HG02623 (cell line): Measurements from ENCODE around the gene PDE4A.
"Not testable (repeated sequence)": the region's sequence is repeated elsewhere in the genome, so short reads cannot be mapped to it uniquely, and the experiment has no call there.

Experiments used
- ATAC-seq: cut with Tn5 transposase; IDR thresholded peaks from one replicate; pipeline ENCODE4 v1.9.1; 2021; ENCODE audit warnings: moderate library complexity; ENCODE audit not compliant: unreplicated experiment

PDE4A gene

DNA sequence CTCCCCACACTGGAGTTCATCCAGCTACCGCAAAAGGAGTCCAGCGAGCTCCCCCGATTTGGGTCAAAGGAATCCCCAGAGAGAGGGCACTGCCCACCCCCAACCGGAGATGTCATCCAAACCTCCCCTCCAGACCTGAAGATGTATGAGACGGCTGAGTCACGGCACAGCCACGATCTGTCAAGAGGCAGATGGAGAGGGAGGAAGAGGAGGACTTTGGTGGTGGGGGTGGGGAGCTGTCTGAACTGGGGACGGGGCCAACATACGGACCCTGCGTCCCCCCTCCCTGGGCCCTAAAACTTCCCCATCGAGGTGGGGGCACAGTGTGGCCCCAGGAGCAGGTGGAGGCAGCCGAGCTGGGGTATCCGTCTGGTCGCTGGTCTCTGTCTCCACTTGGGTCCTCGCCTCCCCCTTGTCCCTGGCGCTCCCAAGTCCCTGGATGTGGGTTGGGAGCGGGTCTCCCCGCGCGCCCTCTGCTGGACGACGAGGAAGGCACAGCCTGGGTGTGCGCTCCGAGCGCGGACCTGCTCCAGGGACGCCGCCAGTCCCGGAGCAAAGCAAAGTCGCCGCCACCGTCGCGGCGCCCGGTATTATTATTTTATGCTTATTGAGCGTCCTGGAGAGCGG is 3.8 kb downstream of the PDE4A start:
- no peak for ATAC-seq

DNA sequence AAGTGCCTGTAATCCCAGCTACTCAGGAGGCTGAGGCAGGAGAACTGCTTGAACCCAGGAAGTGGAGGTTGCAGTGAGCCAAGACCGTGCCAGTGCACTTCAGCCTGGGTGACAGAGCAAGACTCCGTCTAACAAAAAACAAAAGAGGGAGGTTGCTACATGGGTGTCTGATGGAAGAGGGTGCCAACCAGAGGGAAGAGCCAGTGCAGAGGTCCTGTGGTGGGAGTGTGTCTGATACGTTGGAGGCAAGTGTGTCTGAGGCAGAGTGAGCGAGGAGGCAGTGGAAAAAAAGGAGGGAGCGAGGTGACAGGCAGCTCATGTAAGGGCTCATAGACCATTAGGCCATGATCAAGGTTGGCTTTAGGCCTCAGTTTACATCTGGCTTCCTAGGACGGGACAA is 6.8 kb downstream of the PDE4A start:
- no peak for ATAC-seq

DNA sequence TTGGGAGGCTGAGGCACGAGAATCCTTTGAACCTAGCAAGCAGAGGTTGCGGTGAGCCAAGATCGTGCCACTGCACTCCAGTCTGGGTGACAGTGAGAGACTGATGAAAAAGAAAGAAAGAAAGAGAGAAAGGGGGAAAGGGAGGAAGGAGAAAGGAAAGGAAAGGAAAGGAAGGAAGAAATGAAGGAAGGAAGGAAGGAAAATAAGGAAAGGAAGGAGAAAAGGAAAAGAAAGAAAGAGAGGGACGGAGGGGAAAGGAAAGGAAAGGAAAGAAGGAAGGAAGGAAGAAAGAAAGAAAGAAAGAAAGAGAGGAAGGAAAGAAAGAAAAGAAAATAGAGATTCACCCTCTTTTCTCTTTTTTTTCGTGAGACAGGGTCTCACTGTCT is 8.7 kb downstream of the PDE4A start:
- no peak for ATAC-seq

DNA sequence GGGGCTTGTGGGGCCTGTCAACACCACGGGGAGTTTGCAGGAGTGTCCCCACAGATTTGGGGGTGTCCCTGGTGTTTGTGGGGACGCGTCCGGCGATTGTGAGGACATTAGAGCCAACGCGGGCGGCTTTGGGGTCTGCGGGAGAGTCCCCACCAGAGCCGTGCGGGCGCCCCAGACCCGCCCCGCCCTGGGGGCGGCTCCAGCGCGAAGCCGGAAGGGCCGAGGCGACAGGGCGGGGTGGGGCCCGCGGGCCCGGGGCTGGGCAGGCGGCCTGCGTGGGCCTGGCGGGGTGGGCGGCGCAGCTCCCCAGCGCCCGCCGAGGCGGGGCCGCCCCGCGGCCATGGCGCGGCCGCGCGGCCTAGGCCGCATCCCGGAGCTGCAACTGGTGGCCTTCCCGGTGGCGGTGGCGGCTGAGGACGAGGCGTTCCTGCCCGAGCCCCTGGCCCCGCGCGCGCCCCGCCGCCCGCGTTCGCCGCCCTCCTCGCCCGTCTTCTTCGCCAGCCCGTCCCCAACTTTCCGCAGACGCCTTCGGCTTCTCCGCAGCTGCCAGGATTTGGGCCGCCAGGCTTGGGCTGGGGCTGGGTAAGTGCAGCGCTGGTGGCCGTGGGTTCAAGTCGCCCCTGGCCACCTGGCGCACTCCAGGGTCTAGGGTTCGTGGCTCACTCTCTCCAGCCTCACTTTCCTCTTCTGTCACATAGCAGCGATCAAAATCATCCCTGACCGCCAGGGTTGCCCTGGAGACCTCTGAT is 10.3 kb downstream of the PDE4A start:
- ATAC-seq = no peak

DNA sequence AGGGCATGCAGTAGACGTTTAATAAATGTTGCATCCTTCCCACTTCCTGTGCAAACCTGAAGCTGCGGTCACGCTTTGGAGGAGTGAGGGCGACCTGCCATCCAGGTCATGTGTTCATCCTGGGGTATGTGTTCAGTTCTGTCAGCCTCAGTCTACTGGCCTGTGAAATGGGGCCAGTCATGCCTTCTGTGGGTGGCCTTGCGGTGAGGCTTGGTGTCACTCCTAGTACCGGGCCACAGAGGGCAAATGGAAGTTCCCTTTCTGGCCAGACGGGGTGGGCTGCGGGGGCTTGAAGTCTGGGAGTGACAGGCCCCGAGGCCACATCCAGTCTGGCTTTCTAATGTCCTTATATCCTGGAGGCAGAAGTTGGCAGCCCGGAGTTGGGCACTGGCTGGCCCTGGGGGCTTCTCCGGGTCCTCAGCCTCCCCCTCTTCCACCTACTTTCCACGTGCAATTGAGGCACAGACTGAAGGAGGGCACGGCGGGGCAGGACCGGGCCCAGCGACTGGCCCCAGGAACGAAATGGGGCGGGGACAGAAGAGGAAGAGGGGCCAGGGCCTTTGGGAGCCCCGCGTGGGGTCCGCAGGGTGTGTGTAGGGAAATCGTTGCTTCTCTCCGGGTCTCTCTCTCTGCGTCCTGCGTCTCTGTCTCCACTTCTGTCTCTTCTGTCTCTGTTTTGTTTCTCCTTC is 11.1 kb downstream of the PDE4A start:
- no peak for ATAC-seq

DNA sequence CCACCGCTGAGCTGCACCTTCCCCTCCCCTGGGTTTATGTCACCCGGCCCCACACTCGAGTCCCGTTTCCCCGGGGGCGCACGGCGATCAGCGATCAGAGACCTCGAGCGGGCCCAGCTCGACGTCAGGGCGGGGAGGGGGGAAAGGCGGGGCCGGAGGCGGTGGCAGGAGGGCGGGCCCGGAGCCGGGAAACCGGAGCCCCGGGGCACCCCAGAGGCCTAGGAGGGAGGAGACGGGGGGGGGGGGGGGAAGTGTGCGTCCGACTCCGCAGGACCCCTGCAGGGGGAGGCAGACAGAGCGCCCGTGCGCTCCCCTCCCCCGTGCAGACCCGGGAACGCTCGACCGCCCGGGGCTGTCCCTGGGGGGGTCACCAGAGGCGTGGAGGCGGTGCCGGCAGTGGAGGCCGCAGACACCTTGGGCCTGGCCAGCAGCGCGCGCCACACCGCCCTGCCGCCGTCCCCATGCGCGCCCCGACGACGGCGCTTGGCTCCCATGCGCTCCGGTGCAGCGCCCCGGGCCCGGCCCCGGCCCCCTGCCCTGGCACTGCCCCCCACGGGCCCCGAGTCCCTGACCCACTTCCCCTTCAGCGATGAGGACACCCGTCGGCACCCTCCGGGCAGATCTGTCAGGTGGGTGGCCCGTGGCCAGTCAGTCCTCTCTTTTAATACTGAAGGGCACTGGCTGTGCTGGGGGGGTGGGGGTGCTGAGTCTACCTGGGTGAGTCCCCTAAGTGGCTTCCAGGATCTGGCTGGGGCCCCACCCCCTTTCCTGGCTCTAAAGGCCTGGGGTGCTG is 11.8 kb downstream of the PDE4A start:
- ATAC-seq = no peak

DNA sequence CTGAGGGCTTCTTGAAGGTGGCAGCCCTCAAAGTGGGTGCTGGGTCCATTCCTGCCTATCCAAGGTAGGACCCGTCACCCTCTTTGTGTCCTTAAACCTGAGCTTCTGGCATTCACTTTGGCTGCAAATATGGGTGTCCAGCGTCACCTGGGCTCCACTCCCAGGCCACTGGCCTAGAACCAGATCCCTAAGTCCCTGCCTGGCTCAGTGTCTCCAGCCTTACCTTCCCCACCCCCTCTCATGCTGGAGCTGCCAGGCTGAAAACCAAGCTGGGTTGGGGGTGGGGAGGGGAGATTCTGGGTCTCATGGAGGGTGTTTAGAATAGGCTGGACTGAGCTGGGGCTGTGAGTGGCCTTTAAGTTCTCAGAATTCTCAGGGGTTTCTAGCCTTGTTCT is 12.4 kb downstream of the PDE4A start:
- no peak for ATAC-seq

DNA sequence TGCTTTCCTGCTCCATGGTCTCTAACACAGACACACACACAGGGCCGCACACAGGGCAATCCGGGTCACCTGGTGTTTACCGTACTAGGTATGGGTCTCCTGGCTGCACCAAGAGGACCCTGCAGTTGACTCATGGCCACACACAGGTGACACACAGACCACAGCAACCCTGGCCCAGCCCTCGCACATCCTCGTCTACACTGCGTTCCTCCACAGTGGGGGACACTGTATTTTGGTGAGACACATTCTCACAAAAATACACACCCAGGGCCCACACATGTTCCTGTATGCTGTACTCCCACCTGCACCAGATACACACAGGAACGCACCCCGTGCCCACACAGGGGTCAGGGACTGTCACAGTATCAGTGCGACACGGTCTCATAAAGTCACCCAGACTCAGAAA is 12.8 kb downstream of the PDE4A start:
- ATAC-seq = no peak

DNA sequence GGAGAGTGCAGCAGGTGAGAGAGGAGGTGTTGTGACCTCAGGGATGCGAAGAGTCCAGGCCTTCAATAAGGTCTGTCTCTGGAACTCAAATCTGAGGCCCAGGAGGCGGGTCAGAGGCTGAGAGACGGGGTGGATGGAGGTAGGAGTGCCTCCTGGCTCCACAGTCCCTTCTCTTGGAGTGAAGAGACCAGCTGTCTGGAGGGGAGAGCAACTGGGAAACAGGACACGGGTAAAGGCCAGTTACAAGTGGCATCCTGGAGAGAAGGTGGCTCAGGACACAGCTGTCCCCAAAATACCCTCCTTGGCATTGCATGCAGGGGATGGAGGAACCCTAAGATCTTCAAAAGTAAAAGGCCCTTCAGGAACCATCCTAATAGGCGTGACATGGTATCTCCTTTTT is 19.2 kb downstream of the PDE4A start:
- no peak for ATAC-seq

DNA sequence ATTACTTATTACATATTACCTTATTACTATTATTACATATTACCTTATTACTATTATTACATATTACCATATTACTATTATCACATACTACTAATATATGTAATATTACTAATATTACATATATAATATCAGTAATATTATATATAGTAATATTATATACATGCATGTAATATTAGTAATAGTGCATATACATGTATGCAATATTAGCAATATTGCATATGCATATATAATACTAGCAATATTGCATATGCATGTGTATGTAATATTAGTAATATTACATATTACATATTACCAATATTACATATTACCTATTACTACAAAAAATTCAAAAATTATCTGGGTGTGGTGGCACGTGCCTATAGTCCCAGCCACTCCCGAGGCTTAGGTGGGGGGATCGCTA is 22.4 kb downstream of the PDE4A start:
- no peak for ATAC-seq

DNA sequence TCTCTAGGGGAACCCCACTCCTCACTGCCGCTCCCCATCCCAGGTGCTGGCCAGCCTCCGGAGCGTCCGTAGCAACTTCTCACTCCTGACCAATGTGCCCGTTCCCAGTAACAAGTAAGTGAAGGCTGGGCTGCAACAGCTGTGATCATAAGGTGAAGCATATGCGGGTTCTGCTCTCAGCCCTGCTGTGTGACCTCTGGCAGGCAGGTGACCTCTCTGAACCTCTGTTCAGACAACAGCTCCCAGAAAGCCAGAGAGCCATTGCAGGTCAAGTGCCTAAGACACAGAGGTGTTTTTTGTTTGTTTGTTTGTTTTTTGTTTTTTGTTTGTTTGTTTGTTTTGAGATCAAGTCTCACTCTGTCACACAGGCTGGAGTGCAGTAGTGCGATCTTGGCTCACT is 28.7 kb downstream of the PDE4A start:
- no peak for ATAC-seq

DNA sequence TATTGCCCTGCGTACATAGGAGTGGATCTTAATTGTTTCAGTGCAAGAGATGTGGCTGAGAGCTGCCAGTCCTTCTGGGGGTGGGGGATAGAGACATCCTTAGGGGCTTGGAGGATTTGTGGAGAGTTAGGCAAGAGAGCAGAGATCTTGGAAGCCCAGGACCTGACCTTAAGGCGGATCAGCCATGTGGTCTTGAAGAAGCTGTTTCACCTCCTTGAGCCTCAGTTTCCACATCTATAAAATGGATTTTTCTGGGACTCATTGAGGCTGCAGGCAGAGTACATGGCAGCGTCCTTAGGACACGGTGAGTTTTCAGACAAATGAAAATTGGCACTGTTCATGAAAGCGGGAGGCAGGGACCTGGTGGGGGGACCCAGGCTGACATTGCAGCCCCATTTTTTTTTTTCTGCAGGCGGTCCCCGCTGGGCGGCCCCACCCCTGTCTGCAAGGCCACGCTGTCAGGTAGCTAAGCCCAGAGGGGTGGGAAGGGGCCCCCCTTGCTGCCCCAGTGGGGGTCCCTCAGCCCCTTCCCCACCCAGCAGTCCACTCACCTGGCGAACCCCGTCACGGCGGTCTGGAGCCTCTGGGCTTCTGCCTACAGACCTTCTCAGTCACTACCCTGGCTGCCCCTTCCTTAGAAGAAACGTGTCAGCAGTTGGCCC is 30.0 kb downstream of the PDE4A start:
- ATAC-seq = no peak

DNA sequence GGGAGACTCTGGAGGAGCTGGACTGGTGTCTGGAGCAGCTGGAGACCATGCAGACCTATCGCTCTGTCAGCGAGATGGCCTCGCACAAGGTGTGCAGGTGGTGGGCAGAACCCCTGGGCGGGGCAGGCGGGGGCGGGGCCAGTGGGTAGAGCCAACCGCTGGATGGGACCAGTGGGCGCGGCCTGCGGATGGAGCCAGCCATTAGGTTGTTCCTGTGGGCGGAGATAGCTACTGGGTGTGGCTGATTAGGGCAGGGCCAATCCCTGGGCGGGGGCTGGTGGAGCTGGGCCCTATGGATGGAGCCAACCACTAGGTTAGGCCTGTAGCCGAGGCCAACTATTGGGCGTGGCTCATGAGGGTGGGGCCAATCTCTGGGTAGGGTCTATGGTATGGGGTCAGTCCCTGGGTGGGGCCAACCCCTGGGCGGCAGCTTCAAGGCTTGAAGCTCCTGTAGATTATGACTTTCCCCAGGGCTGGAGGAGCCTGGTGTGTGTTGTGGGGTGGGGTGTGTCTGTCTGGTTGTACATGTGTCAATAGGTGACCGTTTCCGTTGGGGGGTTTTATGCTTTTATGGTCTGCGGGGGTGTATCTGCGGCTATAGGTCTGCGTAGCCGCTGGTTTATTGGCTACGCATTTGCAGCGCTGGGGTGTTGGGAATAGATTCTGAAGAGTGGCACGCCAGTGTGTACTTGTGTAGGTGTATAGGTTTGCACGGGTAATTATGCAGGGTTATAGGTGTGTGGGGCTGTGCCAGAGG is 30.7 kb downstream of the PDE4A start:
- no peak for ATAC-seq

DNA sequence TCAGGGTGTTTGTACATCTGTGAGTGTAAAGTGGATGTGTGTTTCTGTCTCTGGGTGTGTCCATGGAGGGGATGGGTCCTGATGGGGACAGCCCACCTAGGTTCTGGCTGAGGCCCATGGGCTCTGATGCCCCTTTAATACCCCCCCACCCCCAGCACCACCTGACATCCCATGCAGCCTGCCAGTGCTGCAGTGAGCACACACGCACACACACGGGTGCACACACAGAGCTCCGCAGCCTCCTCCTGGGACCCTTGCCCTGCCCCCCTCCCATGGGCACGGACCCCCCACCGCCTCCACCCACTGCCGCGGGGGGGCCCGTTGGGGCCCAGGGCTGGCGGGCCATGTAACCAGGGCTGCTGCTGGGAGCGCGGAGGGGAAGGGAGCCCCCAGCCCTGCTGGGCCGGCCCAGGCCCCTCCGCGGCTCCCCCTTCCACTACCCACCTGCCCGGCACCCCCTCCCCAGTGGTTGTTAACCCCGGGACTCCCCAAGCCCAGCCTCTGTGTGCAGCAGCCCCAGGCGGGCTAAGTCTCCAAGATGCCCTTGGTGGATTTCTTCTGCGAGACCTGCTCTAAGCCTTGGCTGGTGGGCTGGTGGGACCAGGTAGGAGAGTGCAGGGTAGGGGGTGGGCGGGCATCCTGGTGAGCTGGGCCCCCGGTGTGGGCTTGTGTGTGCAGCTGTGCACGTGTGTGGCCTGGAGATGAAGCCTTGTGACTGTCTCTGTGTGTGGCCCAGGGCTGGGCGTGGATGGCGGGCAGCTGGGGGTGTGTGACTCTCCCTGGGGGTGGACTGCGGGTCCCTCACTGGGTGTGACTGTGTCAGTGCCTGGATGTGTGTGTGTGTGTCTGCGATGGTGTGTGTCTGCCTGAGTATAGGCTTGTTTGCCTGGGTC is 32.6 kb downstream of the PDE4A start:
- ATAC-seq = no peak

DNA sequence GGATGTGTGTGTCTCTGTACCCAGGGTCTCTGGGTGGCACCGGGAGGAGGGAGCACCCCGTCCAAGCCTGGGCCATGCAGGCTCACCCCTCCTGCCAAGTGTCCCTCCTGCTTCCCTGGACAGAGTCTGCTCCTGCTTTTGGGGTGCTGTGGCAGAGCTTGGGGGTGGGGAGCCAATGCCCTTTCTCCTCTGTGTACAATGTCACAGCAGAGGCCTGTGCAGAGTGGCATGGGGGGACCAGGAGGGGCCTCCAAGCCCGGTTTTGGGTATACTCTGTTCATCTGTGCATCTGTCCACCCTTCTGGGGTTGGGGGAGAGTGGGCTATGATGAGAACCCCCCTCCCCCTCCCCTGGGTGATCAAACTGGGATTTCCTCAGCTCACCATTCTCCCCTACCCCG is 33.5 kb downstream of the PDE4A start:
- ATAC-seq = no peak

DNA sequence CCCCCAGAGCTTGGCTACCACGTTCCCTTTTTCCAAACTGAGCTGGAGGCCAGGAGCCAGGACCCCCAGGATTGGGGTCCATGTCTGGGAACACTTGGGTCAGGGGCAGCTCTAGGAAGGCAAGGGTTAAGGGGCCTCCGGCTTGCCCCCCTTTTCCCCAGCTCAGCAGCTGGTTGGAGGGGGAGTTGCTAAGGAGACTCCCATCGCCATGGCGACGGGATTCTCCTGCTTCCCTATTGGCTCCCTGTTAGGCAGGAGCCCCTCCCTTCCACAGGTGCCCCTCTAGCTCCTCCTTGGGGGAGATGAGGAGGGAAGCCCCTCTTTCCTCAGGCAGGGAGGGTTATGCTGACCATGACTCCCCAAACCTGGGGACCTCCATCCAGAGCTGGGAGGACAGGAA is 33.9 kb downstream of the PDE4A start:
- ATAC-seq = no peak

DNA sequence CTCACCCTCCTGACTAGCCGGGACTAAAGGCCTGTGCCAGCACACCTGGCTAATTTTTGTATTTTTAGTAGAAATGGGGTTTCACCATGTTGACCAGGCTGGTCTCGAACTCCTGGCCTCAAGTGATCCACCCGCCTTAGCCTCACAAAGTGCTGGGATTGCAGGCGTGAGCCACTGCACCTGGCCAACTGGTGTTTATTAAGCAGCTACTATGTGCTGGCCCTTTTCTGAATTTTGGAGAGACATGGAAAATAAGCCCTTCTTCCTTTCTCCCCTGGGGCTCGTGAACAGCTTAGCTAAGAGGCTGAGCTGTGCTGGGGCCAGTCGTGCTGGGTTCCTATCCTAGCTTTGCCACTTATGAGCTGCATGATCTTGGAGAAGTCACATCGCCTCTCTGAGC is 38.4 kb downstream of the PDE4A start:
- not testable (repeated sequence) for ATAC-seq

DNA sequence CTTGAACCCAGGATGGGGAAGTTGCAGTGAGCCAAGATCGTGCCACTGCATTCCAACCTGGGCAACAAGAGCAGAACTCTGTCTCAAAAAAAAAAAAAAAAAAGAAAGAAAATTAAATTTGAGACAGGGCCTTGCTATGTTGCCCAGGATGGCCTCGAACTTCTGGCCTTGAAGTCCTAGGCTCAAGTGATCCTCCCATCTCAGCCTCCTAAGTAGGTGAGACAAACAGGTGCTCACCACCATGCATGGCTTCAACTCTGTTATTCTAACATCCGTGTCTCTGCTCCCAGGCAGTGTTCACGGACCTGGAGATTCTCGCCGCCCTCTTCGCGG is 40.3 kb downstream of the PDE4A start:
- ATAC-seq = no peak
